Mucosa of gallbladder (tissue), 1 donor: ENCODE results near the gene MRPS18B. TPM values are rescaled to one million over a fixed set of nuclear protein-coding genes. Genes with fewer than 3 reads are reported as not detected.
A peak's percentile ranks its signal among the peaks of the same experiment; 100 is the strongest.

Experiments
- DNase-seq: peaks from one replicate; pipeline ENCODE4 v3.0.0-alpha.2; 2020; ENCODE audit warnings: low spot score
- total RNA-seq: library from RNA; stranded (reverse); gene quantifications from one replicate; pipeline ENCODE4 v1.2.1, GENCODE V29; 2021
- donor health status: DM: no; HTN: no; CAD: no.

Gene MRPS18B
- total RNA-seq, 1 donor from 2014 or later: 45.2 TPM

GRCh38 chr6:30603961-30604360 is 13.7 kb upstream of the MRPS18B start:
- DNase-seq: no peak

DNA sequence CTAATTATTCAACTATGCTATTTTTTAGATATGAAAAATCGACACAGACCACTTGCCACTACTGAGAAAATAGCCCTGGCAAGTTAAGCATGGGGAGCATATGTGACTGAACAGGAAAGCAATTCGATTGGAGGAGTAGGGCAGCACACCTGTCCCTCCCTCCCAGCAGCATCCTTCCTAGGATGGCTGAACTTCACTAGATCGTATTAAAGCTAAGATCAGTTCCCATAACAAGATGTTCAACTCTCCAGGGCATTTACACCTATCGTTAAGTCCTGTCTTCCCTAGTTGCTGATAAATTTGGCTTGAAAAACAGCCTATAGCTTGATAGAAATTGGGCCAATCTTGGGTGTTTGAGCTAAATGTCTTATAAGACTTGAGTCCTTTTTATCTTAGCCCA is 7.6 kb upstream of the MRPS18B start:
- no peak for DNase-seq

DNA sequence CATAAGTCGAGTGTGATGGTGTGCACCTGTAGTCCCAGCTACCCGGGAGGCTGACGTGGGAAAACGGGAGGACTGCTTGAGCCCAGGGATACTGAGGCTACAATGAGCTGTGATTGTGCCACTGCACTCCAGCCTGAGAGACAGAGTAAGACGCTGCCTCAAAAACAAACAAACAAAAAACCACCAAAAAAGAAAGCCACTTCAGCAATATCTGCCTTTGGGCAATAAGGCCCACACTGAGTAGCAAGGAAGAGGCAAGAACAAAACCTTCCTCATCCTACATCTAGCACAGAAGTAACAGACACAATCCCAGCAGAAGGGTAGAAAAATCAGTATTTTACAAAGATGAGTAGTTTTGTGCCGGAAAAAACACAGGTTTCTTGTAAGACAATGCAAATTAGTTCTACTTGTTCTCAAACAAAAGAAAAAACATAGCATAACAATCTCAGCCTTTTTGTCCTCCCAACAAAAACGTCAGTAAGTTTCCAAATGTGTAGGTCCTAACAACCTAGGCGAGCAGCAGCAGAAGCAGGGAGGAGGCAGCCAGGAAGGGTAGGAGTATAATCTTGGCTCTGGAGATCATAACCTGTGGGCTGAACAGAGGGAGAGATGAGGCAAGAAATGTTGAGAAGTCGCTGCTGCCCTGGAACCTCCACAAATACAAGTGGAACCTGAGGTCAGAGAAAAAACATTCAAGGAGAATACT is 6.3 kb upstream of the MRPS18B start:
- no peak for DNase-seq

GRCh38 chr6:30611856-30612194 is 5.8 kb upstream of the MRPS18B start:
- no peak for DNase-seq

- DNase-seq: no peak
Observed at GRCh38 chr6:30612213-30612612, 5.4 kb upstream of the MRPS18B start.

- DNase-seq: no peak
Observed at GRCh38 chr6:30612687-30613248, 4.9 kb upstream of the MRPS18B start.

- DNase-seq: no peak
Observed at GRCh38 chr6:30613251-30614043, 4.2 kb upstream of the MRPS18B start.

DNA sequence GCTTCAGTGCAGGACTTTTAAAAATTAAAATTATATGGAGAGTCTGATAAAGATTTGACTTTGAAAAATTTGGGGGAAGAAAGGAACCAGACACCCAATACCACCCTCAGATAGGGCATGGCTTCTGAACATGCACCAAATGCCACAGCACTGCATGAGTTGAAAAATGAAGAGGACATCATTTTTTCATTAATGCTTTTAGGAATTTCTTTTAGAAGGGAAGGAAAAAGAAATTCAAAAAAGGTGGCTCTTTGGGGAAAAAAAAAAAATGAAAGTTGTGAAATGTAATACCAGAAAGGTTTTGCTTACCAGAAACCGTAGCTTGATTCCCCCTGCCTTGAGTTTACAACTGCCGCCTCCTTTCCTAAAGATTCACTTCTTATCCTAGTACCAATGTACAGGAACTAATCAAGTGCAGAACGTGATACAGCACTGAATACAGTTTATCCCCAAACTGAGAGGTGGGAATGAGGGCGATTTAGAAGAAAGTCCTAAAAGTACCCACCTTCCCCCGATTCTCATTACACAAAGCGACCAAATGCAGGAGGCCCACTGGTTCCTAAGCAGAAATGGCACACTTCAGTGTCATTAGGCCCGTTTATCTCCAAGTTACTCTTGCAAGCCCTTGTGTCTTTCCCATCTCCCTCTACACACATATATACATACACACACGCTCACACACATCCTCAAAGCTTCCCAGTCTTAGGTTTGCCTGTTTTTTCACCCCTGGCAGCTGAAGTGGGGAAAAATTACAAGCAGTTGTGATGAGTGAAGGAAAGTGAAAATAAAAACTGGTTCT is 3.4 kb upstream of the MRPS18B start:
- no peak for DNase-seq

DNA sequence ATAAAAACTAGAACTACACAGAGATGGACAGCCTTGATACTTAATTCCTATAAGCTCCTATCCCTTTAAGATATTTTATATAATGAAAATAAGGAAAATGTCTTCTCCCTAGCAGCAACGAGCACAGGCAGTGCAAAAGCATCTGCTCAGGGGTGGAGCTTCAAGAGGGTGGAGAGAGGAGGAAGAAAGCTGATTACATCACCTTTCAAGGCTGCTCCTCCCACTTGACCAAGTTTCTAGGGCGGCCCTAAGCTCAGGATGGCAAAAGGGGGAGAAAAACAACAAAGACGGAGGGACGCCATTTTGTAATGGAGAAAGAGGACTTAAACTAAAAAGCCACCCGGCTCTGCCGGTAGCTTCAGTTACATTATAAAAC is 2.8 kb upstream of the MRPS18B start:
- DNase-seq: peak; percentile 94

- peak; percentile 47 for DNase-seq
Observed at GRCh38 chr6:30615219-30615957, 2.3 kb upstream of the MRPS18B start.

DNA sequence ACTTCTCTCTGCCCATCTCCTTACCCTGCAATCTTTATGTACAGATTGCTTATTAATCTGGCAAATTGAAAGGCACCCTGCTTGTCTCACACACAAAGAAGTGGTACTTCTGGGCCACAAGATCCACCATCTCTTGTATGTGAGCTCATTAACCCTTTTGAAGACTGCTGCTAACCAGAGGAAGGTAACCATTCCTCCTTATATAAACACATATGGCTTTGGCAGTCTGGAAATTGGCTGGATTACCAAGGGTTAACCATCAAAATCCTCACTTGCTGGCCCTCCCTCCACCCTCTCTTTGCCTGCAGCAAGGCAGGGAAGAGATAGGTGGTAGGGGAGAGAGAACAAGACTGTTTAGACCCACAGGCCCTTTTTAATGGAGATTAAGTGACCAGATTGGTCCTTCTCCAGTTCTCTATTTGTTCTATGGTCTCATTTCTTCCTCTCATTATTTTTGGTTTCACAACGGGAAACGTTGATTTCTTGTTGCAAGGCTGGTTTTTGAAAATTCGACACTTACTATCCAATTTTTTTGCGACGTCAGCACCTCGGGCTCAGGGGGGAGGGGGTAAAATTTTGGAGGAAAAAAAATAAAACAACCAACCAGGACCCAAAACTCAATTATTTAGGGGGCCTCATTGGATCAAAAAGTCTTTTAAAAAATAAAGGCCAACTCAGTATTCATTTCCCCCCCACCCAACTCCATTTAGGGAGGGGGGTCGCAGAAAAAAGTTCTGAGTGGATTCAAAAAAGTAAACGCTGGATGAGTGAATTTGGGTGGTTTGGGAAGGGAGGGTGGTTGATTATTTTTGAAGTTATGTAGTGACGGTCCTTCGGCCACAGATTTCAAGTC is 1.5 kb upstream of the MRPS18B start:
- peak; percentile 18 for DNase-seq

- DNase-seq: peak; percentile 100
Observed at GRCh38 chr6:30616811-30617564, 652 bp upstream of the MRPS18B start, which contains the start of gene PPP1R10. Gene PPP1R10, minus strand, starts transcription at chr6:30617243. Its CDS starts 7,299 bp downstream, at chr6:30609944.

- DNase-seq: no peak
Observed at GRCh38 chr6:30618270-30618797, 694 bp downstream of the MRPS18B start.

GRCh38 chr6:30619561-30619960 is 1.9 kb downstream of the MRPS18B start:
- DNase-seq: no peak

GRCh38 chr6:30625511-30625910 is 7.9 kb downstream of the MRPS18B start:
- no peak for DNase-seq

DNA sequence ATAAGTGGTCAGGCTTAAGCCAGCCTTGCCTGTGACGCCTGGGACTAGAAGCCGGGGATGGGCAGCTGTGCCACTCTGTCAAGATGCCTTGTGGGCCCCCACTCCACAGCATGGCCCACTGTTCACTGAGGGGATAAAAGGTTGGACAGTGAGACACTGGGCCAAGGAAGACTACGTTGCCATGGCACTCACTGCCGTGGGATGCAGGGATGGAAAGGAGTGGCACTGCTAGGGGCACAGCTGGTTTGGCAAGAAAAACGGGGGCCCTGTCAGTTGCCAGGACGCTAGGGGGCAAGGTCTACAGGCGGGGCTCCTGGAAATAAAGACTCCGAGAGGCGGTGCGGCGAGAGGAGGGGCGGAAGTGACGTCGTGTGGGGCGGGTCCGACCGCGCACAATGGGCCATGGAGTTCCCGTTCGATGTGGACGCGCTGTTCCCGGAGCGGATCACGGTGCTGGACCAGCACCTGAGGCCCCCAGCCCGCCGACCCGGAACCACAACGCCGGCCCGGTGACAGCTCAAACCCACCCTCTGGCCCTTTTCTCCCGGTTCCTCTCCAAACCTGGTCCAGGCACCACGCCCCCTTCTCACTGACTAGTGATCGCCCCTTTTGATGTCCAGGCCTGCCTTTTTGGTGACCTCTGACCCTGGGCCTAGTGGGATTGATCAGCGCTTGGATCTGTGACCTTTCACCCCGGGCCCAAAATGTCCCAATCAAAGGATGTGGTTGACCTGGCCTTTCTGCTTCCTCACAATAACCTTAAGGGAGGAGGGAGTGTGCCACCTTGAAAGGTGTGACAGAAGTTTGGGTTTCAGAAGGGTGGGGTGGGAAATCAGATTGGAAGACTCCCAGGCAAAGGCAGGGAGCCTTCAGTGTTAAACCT is 9.1 kb downstream of the MRPS18B start, which contains the start of gene ATAT1:
ATAT1 (plus strand) TSS at position 391 of the 883 bp plus-strand sequence.
- DNase-seq: peak; percentile 90

- no peak for DNase-seq
Observed at GRCh38 chr6:30635834-30636233, 18.2 kb downstream of the MRPS18B start.

DNA sequence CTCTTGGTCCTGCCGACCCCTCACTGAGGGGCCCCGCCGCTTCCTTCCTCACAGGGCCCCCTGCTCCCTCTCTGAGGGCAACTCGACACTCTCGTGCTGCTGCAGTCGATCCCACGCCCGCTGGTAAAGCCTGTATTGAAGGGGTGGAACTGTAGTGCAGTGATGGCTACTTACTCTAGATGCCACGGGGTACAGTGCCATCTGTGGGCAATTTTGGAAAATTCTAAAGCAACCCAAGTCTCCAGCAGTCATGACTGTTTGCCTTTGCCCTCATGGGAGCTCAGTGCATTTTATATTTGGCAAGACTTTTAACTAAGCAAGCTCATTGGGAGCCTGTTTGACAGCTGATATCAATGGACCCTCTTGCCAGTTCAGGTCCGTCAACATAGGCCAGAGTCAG is 22.8 kb downstream of the MRPS18B start:
- DNase-seq: no peak
